Measurements from ENCODE around the gene KRT81.

DNA sequence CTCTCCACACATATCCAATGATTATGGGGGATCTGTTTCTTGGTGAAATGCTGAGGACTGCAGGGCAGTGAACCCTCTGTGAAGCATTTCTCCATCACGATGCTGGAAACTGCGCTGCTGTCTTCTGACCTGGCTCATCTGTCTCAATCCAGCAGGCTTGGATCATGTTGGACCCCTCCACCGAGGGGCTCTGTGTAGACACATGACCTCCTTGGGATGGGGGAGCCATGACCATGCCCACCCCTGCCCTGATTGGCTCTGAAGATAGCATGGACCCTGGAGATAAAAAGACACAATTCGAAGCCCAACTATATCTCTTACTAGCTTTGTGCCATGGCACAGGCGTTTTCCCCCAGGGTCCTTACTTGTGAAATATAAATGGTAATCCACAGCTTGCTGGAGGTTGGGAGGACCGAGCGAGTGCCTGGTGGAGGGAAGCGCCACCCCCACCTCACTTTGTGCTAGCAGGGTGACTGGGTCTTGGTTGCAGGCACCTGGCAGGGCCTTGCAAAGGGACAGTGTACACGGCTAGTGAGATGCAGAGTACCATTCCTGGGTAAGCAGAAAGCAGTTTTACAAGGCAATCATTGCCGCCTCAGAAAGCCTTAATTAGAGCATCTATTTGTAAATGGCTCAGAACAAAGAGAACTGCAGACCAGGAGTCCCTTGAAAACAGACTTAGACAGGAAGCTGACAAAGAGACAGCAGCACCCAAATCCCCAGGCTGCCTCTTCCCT, 32.2 kb upstream of the KRT81 start:
- TF ChIP-seq, protein P1, sequence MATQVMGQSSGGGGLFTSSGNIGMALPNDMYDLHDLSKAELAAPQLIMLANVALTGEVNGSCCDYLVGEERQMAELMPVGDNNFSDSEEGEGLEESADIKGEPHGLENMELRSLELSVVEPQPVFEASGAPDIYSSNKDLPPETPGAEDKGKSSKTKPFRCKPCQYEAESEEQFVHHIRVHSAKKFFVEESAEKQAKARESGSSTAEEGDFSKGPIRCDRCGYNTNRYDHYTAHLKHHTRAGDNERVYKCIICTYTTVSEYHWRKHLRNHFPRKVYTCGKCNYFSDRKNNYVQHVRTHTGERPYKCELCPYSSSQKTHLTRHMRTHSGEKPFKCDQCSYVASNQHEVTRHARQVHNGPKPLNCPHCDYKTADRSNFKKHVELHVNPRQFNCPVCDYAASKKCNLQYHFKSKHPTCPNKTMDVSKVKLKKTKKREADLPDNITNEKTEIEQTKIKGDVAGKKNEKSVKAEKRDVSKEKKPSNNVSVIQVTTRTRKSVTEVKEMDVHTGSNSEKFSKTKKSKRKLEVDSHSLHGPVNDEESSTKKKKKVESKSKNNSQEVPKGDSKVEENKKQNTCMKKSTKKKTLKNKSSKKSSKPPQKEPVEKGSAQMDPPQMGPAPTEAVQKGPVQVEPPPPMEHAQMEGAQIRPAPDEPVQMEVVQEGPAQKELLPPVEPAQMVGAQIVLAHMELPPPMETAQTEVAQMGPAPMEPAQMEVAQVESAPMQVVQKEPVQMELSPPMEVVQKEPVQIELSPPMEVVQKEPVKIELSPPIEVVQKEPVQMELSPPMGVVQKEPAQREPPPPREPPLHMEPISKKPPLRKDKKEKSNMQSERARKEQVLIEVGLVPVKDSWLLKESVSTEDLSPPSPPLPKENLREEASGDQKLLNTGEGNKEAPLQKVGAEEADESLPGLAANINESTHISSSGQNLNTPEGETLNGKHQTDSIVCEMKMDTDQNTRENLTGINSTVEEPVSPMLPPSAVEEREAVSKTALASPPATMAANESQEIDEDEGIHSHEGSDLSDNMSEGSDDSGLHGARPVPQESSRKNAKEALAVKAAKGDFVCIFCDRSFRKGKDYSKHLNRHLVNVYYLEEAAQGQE (IDR thresholded peaks at IDR 0.05; ENCODE audit: borderline replicate concordance) = no peak
- no peak for TF ChIP-seq CTCF (IDR thresholded peaks at IDR 0.05; ENCODE audit: poor library complexity, severe bottlenecking)
